ENCODE data around the gene BCL7B.

DNA sequence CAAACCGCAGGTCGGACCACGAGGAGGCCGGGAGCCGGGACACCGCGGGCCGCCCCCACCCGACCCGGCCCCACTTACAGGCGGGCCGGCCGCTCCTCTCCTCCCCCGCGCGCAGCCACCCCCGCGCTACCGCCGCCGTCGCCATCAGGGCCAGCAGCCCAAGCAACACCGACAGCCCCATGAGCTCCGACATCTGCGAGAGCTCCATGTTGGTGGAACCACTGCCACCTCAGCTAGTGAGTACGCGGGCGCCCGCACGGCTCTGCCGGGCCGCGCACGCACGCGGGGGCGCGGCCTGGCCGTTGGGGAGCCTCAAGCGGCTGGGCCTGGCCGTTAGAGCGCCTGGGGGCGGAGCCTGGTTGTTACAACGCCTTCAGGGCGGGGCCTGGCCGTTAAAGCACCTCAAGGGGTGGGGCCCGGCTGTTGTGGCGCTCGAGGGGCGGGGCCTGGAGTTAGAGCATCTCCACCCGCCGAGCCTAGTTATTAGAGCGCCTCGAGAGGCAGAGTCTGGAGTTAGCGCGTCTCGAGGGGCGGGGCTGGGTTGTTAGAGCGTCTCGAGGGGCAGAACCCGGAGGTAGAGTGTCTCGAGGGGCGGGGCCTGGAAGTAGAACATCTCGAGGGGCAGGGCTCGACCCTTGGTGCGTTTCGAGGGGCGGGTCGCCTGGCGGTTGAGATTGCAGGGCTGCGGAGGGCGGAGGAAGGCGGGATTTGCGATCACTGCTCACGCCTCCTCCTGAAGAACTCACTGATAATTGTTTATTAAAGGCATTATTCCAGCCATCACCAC is 21.0 kb upstream of the BCL7B start, which contains the start of gene TBL2:
- TF ChIP-seq POLR2A (IDR thresholded peaks at IDR 0.05): peak; percentile 87 to 94 (median 90)
- TF ChIP-seq, protein P1, sequence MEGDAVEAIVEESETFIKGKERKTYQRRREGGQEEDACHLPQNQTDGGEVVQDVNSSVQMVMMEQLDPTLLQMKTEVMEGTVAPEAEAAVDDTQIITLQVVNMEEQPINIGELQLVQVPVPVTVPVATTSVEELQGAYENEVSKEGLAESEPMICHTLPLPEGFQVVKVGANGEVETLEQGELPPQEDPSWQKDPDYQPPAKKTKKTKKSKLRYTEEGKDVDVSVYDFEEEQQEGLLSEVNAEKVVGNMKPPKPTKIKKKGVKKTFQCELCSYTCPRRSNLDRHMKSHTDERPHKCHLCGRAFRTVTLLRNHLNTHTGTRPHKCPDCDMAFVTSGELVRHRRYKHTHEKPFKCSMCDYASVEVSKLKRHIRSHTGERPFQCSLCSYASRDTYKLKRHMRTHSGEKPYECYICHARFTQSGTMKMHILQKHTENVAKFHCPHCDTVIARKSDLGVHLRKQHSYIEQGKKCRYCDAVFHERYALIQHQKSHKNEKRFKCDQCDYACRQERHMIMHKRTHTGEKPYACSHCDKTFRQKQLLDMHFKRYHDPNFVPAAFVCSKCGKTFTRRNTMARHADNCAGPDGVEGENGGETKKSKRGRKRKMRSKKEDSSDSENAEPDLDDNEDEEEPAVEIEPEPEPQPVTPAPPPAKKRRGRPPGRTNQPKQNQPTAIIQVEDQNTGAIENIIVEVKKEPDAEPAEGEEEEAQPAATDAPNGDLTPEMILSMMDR (IDR thresholded peaks at IDR 0.05): peak in 2 of 7 experiments; percentile 8 to 13
